ENCODE data around the gene PHF14.
"Not testable (repeated sequence)": the region's sequence is repeated elsewhere in the genome, so short reads cannot be mapped to it uniquely, and the experiment has no call there.

- not testable (repeated sequence) for TF ChIP-seq POLR2A (IDR thresholded peaks at IDR 0.05; ENCODE audit: low read depth, low read length); TAF1 (IDR thresholded peaks at IDR 0.05; ENCODE audit: borderline replicate concordance, low read depth, low read length)
These were observed 13.4 kb upstream of the PHF14 start for GRCh38 chr7:10960242-10960641.

Data from GM12892 (cell line).